ENCODE data around the gene FBXO47.

DNA sequence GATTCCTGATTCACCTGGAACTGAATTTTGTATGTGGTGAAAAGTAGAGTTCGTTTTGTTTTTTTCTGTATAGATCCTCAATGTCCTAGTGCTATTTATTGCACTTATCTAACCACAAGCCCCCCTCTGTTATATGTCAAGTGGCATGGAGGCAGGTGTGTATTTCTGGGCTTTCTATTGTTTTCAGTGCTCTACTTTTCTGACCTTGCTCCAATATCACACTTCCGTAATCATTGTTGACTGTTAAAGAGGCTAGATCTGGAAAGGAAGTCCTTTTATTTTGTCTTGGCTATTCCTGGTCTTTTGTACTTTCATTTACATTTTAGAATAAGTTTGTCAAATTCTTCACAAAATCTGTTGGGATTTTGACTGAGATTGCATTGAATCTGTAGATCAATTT, 26.8 kb upstream of the FBXO47 start:
- TF ChIP-seq, protein P1, sequence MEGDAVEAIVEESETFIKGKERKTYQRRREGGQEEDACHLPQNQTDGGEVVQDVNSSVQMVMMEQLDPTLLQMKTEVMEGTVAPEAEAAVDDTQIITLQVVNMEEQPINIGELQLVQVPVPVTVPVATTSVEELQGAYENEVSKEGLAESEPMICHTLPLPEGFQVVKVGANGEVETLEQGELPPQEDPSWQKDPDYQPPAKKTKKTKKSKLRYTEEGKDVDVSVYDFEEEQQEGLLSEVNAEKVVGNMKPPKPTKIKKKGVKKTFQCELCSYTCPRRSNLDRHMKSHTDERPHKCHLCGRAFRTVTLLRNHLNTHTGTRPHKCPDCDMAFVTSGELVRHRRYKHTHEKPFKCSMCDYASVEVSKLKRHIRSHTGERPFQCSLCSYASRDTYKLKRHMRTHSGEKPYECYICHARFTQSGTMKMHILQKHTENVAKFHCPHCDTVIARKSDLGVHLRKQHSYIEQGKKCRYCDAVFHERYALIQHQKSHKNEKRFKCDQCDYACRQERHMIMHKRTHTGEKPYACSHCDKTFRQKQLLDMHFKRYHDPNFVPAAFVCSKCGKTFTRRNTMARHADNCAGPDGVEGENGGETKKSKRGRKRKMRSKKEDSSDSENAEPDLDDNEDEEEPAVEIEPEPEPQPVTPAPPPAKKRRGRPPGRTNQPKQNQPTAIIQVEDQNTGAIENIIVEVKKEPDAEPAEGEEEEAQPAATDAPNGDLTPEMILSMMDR (IDR thresholded peaks at IDR 0.05), result no peak
- TF ChIP-seq POLR2A (IDR thresholded peaks at IDR 0.05), result no peak

Measured in testis (tissue), 2 donors.